ENCODE measurements around the gene PROM1.

DNA sequence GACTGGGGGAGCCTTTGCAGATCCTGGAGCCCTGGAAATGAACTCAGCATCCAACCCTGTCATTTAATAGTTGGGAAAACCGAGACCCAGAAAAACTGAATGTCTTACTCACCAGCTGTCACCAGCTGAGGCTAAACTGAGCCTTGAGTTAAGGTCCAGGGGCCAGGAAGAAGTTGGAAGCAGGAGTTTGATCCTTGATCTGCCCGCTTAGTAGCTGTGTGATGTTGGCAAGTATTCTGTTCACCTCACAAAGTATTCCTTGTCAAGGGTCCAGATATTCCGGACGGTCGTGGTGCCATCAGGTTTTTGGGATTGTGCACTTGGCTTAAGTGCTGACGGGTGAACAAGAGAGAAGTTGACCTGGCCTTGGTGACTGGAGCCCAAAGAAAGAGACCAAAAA, 30.7 kb upstream of the PROM1 start:
- TF ChIP-seq CTCF (conservative IDR thresholded peaks at IDR 0.05; ENCODE audit: low read depth, low read length) (no peak), EZH2 (IDR thresholded peaks at IDR 0.05; ENCODE audit: low read length, unreplicated experiment) (no peak), EZH2phosphoT487 (IDR thresholded peaks at IDR 0.05; ENCODE audit: borderline replicate concordance, low read length) (no peak)
